ENCODE measurements around the gene TAF9B. TPM values are rescaled to one million over a fixed set of nuclear protein-coding genes. Genes with fewer than 3 reads are reported as not detected.
"Not testable (repeated sequence)": the region's sequence is repeated elsewhere in the genome, so short reads cannot be mapped to it uniquely, and the experiment has no call there.

TAF9B gene
- total and polyA plus RNA-seq, 2 experiments from 2014 or later, result 9.2 to 12.2 TPM

- Histone ChIP-seq H3K9me2 (ENCODE audit: insufficient read depth) (no peaks in the 10 kb centered on the region), H2AFZ (no peak overlapping the region), H3K4me2 (ENCODE audit: unreplicated experiment) (no peak overlapping the region), H3K9me3 (ENCODE audit: low read depth) (no peaks in the 10 kb centered on the region), H3F3A (ENCODE audit: insufficient read depth) (no peaks in the 10 kb centered on the region), H3K27me3 (replicated peaks; ENCODE audit: insufficient read depth) (no peaks in the 10 kb centered on the region), H3K36me3 (ENCODE audit: low read depth) (no peaks in the 10 kb centered on the region), H3K4me1 (ENCODE audit: insufficient read depth) (no peaks in the 10 kb centered on the region), H3K79me2 (ENCODE audit: insufficient read depth) (no peaks in the 10 kb centered on the region), H3K4me3 (no peak overlapping the region), H3K9ac (no peak overlapping the region), H4K20me1 (ENCODE audit: insufficient read depth) (no peaks in the 10 kb centered on the region), H3K27ac (no peak overlapping the region)
- 0% methylated on average over 1 of the region's 1 CpG for WGBS, 2 experiments (ENCODE audit: low coverage in 1 of 2, low lambda C conversion rate in 2 of 2, missing lambda C conversion rate in 2 of 2)
- TF ChIP-seq EZH2phosphoT487 (IDR thresholded peaks at IDR 0.05; ENCODE audit: insufficient read depth, low read depth) (no peak), EZH2 (IDR thresholded peaks at IDR 0.05; ENCODE audit: insufficient read depth, poor library complexity, severe bottlenecking) (no peak)
- no peak for DNase-seq
- in situ Hi-C loops (cut with MboI), result no loop called here
Measured at GRCh38 chrX:78165425-78165824, 26.0 kb upstream of the TAF9B start.

- H3K9ac ChIP-seq; in situ Hi-C loops (cut with MboI); H3K36me3 ChIP-seq (ENCODE audit: low read depth); H4K20me1 ChIP-seq (ENCODE audit: insufficient read depth); H3K4me1 ChIP-seq (ENCODE audit: insufficient read depth); H3K27me3 ChIP-seq (replicated peaks; ENCODE audit: insufficient read depth); H3K9me2 ChIP-seq (ENCODE audit: insufficient read depth); H3K4me2 ChIP-seq (ENCODE audit: unreplicated experiment); H3K9me3 ChIP-seq (ENCODE audit: low read depth); H3K4me3 ChIP-seq; H3K79me2 ChIP-seq (ENCODE audit: insufficient read depth); H3K27ac ChIP-seq; H3F3A ChIP-seq (ENCODE audit: insufficient read depth); DNase-seq; H2AFZ ChIP-seq: not testable (repeated sequence)
- 55 to 74% methylated on average over 3 to 4 of the region's 4 CpGs for WGBS, 2 experiments (ENCODE audit: low coverage in 1 of 2, low lambda C conversion rate in 2 of 2, missing lambda C conversion rate in 2 of 2)
Measured at GRCh38 chrX:78163175-78163574, 23.7 kb upstream of the TAF9B start.

- H3F3A ChIP-seq (ENCODE audit: insufficient read depth); H3K27ac ChIP-seq; H3K27me3 ChIP-seq (replicated peaks; ENCODE audit: insufficient read depth); H3K36me3 ChIP-seq (ENCODE audit: low read depth); H3K79me2 ChIP-seq (ENCODE audit: insufficient read depth); H3K4me3 ChIP-seq; H3K4me2 ChIP-seq (ENCODE audit: unreplicated experiment); H2AFZ ChIP-seq; H3K9me3 ChIP-seq (ENCODE audit: low read depth); H3K4me1 ChIP-seq (ENCODE audit: insufficient read depth); in situ Hi-C loops (cut with MboI); DNase-seq; H3K9me2 ChIP-seq (ENCODE audit: insufficient read depth); H3K9ac ChIP-seq; H4K20me1 ChIP-seq (ENCODE audit: insufficient read depth): not testable (repeated sequence)
- 39 to 45% methylated on average over 4 of the region's 4 CpGs for WGBS, 2 experiments (ENCODE audit: low coverage in 1 of 2, low lambda C conversion rate in 2 of 2, missing lambda C conversion rate in 2 of 2)
Measured at GRCh38 chrX:78160711-78161110, 21.3 kb upstream of the TAF9B start.

GRCh38 chrX:78157846-78158245 lies 18.4 kb upstream of the TAF9B start:
- in situ Hi-C loops (cut with MboI); H3K27me3 ChIP-seq (replicated peaks; ENCODE audit: insufficient read depth); H4K20me1 ChIP-seq (ENCODE audit: insufficient read depth); H3K4me3 ChIP-seq; H3K9ac ChIP-seq; H3K36me3 ChIP-seq (ENCODE audit: low read depth); H3F3A ChIP-seq (ENCODE audit: insufficient read depth); H3K4me1 ChIP-seq (ENCODE audit: insufficient read depth); H3K27ac ChIP-seq; H3K4me2 ChIP-seq (ENCODE audit: unreplicated experiment); H3K9me3 ChIP-seq (ENCODE audit: low read depth); H3K9me2 ChIP-seq (ENCODE audit: insufficient read depth); H3K79me2 ChIP-seq (ENCODE audit: insufficient read depth); H2AFZ ChIP-seq; DNase-seq: not testable (repeated sequence)
- whole genome bisulfite sequencing, 2 experiments (ENCODE audit: low coverage in 1 of 2, low lambda C conversion rate in 2 of 2, missing lambda C conversion rate in 2 of 2), result 30 to 41% methylated on average over 9 to 10 of the region's 10 CpGs

GRCh38 chrX:78157373-78157772 lies 17.9 kb upstream of the TAF9B start:
- H3K9me3 ChIP-seq (ENCODE audit: low read depth); H3K79me2 ChIP-seq (ENCODE audit: insufficient read depth); in situ Hi-C loops (cut with MboI); H3K4me1 ChIP-seq (ENCODE audit: insufficient read depth); H3K36me3 ChIP-seq (ENCODE audit: low read depth); H3K4me3 ChIP-seq; H4K20me1 ChIP-seq (ENCODE audit: insufficient read depth); H3F3A ChIP-seq (ENCODE audit: insufficient read depth); H3K4me2 ChIP-seq (ENCODE audit: unreplicated experiment); H3K9me2 ChIP-seq (ENCODE audit: insufficient read depth); H2AFZ ChIP-seq; H3K9ac ChIP-seq; H3K27ac ChIP-seq; H3K27me3 ChIP-seq (replicated peaks; ENCODE audit: insufficient read depth); DNase-seq: not testable (repeated sequence)
- WGBS, 2 experiments (ENCODE audit: low coverage in 1 of 2, low lambda C conversion rate in 2 of 2, missing lambda C conversion rate in 2 of 2), result 17 to 39% methylated on average over 1 to 2 of the region's 2 CpGs

- H3K9me2 ChIP-seq (ENCODE audit: insufficient read depth); in situ Hi-C loops (cut with MboI); H3K4me2 ChIP-seq (ENCODE audit: unreplicated experiment); H3K4me1 ChIP-seq (ENCODE audit: insufficient read depth); H3K9ac ChIP-seq; DNase-seq; H3K4me3 ChIP-seq; H4K20me1 ChIP-seq (ENCODE audit: insufficient read depth); H3K27ac ChIP-seq; H3K36me3 ChIP-seq (ENCODE audit: low read depth); H3K27me3 ChIP-seq (replicated peaks; ENCODE audit: insufficient read depth); H3K79me2 ChIP-seq (ENCODE audit: insufficient read depth); H2AFZ ChIP-seq; H3K9me3 ChIP-seq (ENCODE audit: low read depth); H3F3A ChIP-seq (ENCODE audit: insufficient read depth): not testable (repeated sequence)
- 41 to 58% methylated on average over 5 of the region's 5 CpGs for WGBS, 2 experiments (ENCODE audit: low coverage in 1 of 2, low lambda C conversion rate in 2 of 2, missing lambda C conversion rate in 2 of 2)
Measured at GRCh38 chrX:78147002-78147540, 7.6 kb upstream of the TAF9B start.
